Neural progenitor cell (in vitro differentiated cells): ENCODE data around the gene GRM8. TPM values are rescaled to one million over a fixed set of nuclear protein-coding genes. Genes with fewer than 3 reads are reported as not detected.

Experiments used
- DNase-seq: peaks from one replicate; pipeline ENCODE4 v3.0.0-alpha.2; 2016; ENCODE audit warnings: low spot score
- H2AFZ ChIP-seq: fragments of 200-600 bp; sonication (generic); replicated peaks from 2 replicates; pipeline ENCODE4 v1.6.1; 2016; ENCODE audit warnings: antibody characterized with exemption
- H3F3A ChIP-seq: fragments of 200-600 bp; sonication (generic); 2 replicates; pipeline ENCODE4 v1.6.1; 2016; ENCODE audit warnings: antibody characterized with exemption, low read depth
- H3K27ac ChIP-seq: fragments of 200-600 bp; sonication (generic); 2 replicates; pipeline ENCODE4 v1.5.1; 2016; ENCODE audit warnings: mild to moderate bottlenecking
- H3K27me3 ChIP-seq: fragments of 200-600 bp; sonication (generic); 2 replicates; pipeline ENCODE4 v1.6.1; 2016; ENCODE audit warnings: mild to moderate bottlenecking, moderate library complexity
- H3K36me3 ChIP-seq: fragments of 200-600 bp; sonication (generic); 2 replicates; pipeline ENCODE4 v1.5.1; 2016
- H3K4me1 ChIP-seq: fragments of 200-600 bp; sonication (generic); 2 replicates; pipeline ENCODE4 v1.6.1; 2016; ENCODE audit warnings: mixed run types
- H3K4me2 ChIP-seq: fragments of 200-600 bp; sonication (generic); 2 replicates; pipeline ENCODE4 v1.6.1; 2016
- H3K4me3 ChIP-seq: fragments of 200-600 bp; sonication (generic); 2 replicates; pipeline ENCODE4 v1.5.1; 2016
- H3K79me2 ChIP-seq: fragments of 200-600 bp; sonication (generic); 2 replicates; pipeline ENCODE4 v1.6.1; 2016; ENCODE audit warnings: low read depth
- H3K9ac ChIP-seq: fragments of 200-600 bp; sonication (generic); 2 replicates; pipeline ENCODE4 v1.6.1; 2016
- H3K9me3 ChIP-seq: fragments of 200-600 bp; sonication (generic); 2 replicates; pipeline ENCODE4 v1.5.1; 2016; ENCODE audit warnings: low read depth
- H4K20me1 ChIP-seq: fragments of 200-600 bp; sonication (generic); 2 replicates; pipeline ENCODE4 v1.6.1; 2016; ENCODE audit warnings: low read depth
- H3K27ac Mint-ChIP-seq: 3 replicates; pipeline ENCODE4 v1.8.0; 2021; ENCODE audit warnings: mixed read lengths
- H3K27me3 Mint-ChIP-seq: 2 replicates; pipeline ENCODE4 v1.8.0; 2022; ENCODE audit warnings: low read depth, mild to moderate bottlenecking, inconsistent platforms, moderate library complexity, mixed read lengths; ENCODE audit not compliant: insufficient read depth
- H3K36me3 Mint-ChIP-seq: 3 replicates; pipeline ENCODE4 v1.8.0; 2021; ENCODE audit warnings: mixed read lengths
- H3K4me1 Mint-ChIP-seq: 3 replicates; pipeline ENCODE4 v1.8.0; 2021; ENCODE audit warnings: mixed read lengths
- H3K4me3 Mint-ChIP-seq: 3 replicates; pipeline ENCODE4 v1.8.0; 2021; ENCODE audit warnings: mild to moderate bottlenecking, moderate library complexity, mixed read lengths
- H3K9me3 Mint-ChIP-seq: 3 replicates; pipeline ENCODE4 v1.8.0; 2020; ENCODE audit warnings: mixed read lengths
- CTCF ChIP-seq: fragments of 200-600 bp; sonication (generic); IDR thresholded peaks from 2 replicates; pipeline ENCODE4 v1.5.1; 2017; ENCODE audit warnings: antibody characterized with exemption, mild to moderate bottlenecking
- EZH2 ChIP-seq: fragments of 200-600 bp; sonication (generic); IDR thresholded peaks from 2 replicates; pipeline ENCODE4 v1.6.1; 2017; ENCODE audit warnings: antibody characterized with exemption, mild to moderate bottlenecking, moderate library complexity
- EZH2phosphoT487 ChIP-seq: fragments of 200-600 bp; sonication (generic); IDR thresholded peaks from 2 replicates; pipeline ENCODE4 v1.6.1; 2017; ENCODE audit warnings: antibody characterized with exemption
- total RNA-seq: library from RNA; depleted of rRNA; stranded (reverse); fragments of >200 nt; gene quantifications from 2 replicates; pipeline ENCODE4 v1.2.3, GENCODE V29; 2015; ENCODE audit warnings: low replicate concordance

Gene GRM8
- total RNA-seq, 1 donor from 2014 or later = 0.62 TPM

- Histone ChIP-seq H3K36me3 (no peaks in the 10 kb centered on the region), H3K27me3 (peaks cover 5% of the 10 kb centered on the region), H3K27ac (no peak overlapping the region), H3K79me2 (no peaks in the 10 kb centered on the region), H3K4me3 (no peak overlapping the region), H3K9ac (no peak overlapping the region), H2AFZ (no peak overlapping the region), H3K4me1 (no peaks in the 10 kb centered on the region), H3K9me3 (no peaks in the 10 kb centered on the region), H3F3A (no peaks in the 10 kb centered on the region), H4K20me1 (no peaks in the 10 kb centered on the region), H3K4me2 (no peak overlapping the region)
- H3K4me1 Mint-ChIP-seq = peaks cover 6% of the 10 kb centered on the region
- no peaks in the 10 kb centered on the region for H3K36me3 Mint-ChIP-seq
- no peak overlapping the region for H3K4me3 Mint-ChIP-seq
- no peak overlapping the region for H3K27ac Mint-ChIP-seq
- no peaks in the 10 kb centered on the region for H3K9me3 Mint-ChIP-seq
- TF ChIP-seq EZH2phosphoT487 = no peak
- no peak for TF ChIP-seq EZH2
- no peak for TF ChIP-seq CTCF
- peaks cover 5% of the 10 kb centered on the region for H3K27me3 Mint-ChIP-seq
- no peak for DNase-seq
Measured at GRCh38 chr7:127153315-127153714, 99.4 kb downstream of the GRM8 start.

GRCh38 chr7:127152423-127152822 lies 100.3 kb downstream of the GRM8 start:
- TF ChIP-seq CTCF (no peak), EZH2 (no peak)
- no peaks in the 10 kb centered on the region for H3K4me1 ChIP-seq
- no peak for DNase-seq
- no peaks in the 10 kb centered on the region for H3K9me3 ChIP-seq
- Mint-ChIP-seq H3K4me1 (peaks cover 6% of the 10 kb centered on the region), H3K36me3 (no peaks in the 10 kb centered on the region), H3K4me3 (no peak overlapping the region), H3K9me3 (no peaks in the 10 kb centered on the region), H3K27ac (no peak overlapping the region), H3K27me3 (peaks cover 5% of the 10 kb centered on the region)
- no peaks in the 10 kb centered on the region for H4K20me1 ChIP-seq
- no peak overlapping the region for H2AFZ ChIP-seq
- peaks cover 5% of the 10 kb centered on the region for H3K27me3 ChIP-seq
- no peak overlapping the region for H3K9ac ChIP-seq
- H3F3A ChIP-seq = no peaks in the 10 kb centered on the region
- H3K36me3 ChIP-seq = no peaks in the 10 kb centered on the region
- H3K4me3 ChIP-seq = no peak overlapping the region
- H3K79me2 ChIP-seq = no peaks in the 10 kb centered on the region
- H3K4me2 ChIP-seq = no peak overlapping the region
- H3K27ac ChIP-seq = no peak overlapping the region

- Histone ChIP-seq H3K27ac (no peak overlapping the region), H3K9me3 (no peaks in the 10 kb centered on the region), H3K4me1 (no peaks in the 10 kb centered on the region), H2AFZ (no peak overlapping the region), H3F3A (no peaks in the 10 kb centered on the region), H3K79me2 (no peaks in the 10 kb centered on the region), H3K4me2 (no peak overlapping the region), H4K20me1 (no peaks in the 10 kb centered on the region), H3K4me3 (no peak overlapping the region), H3K36me3 (no peaks in the 10 kb centered on the region), H3K27me3 (peaks cover 5% of the 10 kb centered on the region), H3K9ac (no peak overlapping the region)
- H3K36me3 Mint-ChIP-seq = no peaks in the 10 kb centered on the region
- DNase-seq = no peak
- H3K4me3 Mint-ChIP-seq = no peak overlapping the region
- no peak overlapping the region for H3K27ac Mint-ChIP-seq
- no peak for TF ChIP-seq CTCF
- no peak for TF ChIP-seq EZH2phosphoT487
- no peak for TF ChIP-seq EZH2
- no peaks in the 10 kb centered on the region for H3K9me3 Mint-ChIP-seq
- peaks cover 6% of the 10 kb centered on the region for H3K4me1 Mint-ChIP-seq
- H3K27me3 Mint-ChIP-seq = peaks cover 2% of the 10 kb centered on the region
Measured at GRCh38 chr7:127151379-127151778, 101.4 kb downstream of the GRM8 start.
